ENCODE measurements around the gene PEF1.

The PEF1 gene

GRCh38 chr1:31621847-31622730, 22.6 kb downstream of the PEF1 start:
- no peak overlapping the region for H3K4me3 ChIP-seq (ENCODE audit: low read depth, low read length)
- no peak for DNase-seq (ENCODE audit: low read depth)
- TF ChIP-seq CTCF (IDR thresholded peaks at IDR 0.05; ENCODE audit: control insufficient read depth, extremely low read depth, insufficient read depth), result no peak

- no peak for DNase-seq (ENCODE audit: low read depth)
- TF ChIP-seq CTCF (IDR thresholded peaks at IDR 0.05; ENCODE audit: control insufficient read depth, extremely low read depth, insufficient read depth), result no peak
- no peak overlapping the region for H3K4me3 ChIP-seq (ENCODE audit: low read depth, low read length)
Measured at GRCh38 chr1:31621498-31621820, 23.2 kb downstream of the PEF1 start.

GRCh38 chr1:31620631-31621497, 23.8 kb downstream of the PEF1 start:
- no peak overlapping the region for H3K4me3 ChIP-seq (ENCODE audit: low read depth, low read length)
- TF ChIP-seq CTCF (IDR thresholded peaks at IDR 0.05; ENCODE audit: control insufficient read depth, extremely low read depth, insufficient read depth), result no peak
- no peak for DNase-seq (ENCODE audit: low read depth)

- H3K4me3 ChIP-seq (ENCODE audit: low read depth, low read length), result no peak overlapping the region
- no peak for DNase-seq (ENCODE audit: low read depth)
- TF ChIP-seq CTCF (IDR thresholded peaks at IDR 0.05; ENCODE audit: control insufficient read depth, extremely low read depth, insufficient read depth), result no peak
Measured at GRCh38 chr1:31618916-31619846, 25.5 kb downstream of the PEF1 start.

- peak overlapping the region; percentile 28; the same call in 1 of the 2 replicates for H3K4me3 ChIP-seq (ENCODE audit: low read depth, low read length)
- DNase-seq (ENCODE audit: low read depth), result no peak
Measured at GRCh38 chr1:31617916-31618746, 26.5 kb downstream of the PEF1 start.

More at GRCh38 chr1:31617916-31618746, 26.5 kb downstream of the PEF1 start:
- peak; percentile 66 for TF ChIP-seq CTCF (IDR thresholded peaks at IDR 0.05; ENCODE audit: control insufficient read depth, extremely low read depth, insufficient read depth)

All from LNCaP clone FGC (cell line).